Iris pigment epithelial cell (primary cell): Measurements from ENCODE around the gene CCDC107.
"Not testable (repeated sequence)": the region's sequence is repeated elsewhere in the genome, so short reads cannot be mapped to it uniquely, and the experiment has no call there.

Experiments
- DNase-seq: peaks from one replicate; pipeline ENCODE4 v3.0.0-alpha.2; 2011; ENCODE audit warnings: low read depth

The CCDC107 gene

DNA sequence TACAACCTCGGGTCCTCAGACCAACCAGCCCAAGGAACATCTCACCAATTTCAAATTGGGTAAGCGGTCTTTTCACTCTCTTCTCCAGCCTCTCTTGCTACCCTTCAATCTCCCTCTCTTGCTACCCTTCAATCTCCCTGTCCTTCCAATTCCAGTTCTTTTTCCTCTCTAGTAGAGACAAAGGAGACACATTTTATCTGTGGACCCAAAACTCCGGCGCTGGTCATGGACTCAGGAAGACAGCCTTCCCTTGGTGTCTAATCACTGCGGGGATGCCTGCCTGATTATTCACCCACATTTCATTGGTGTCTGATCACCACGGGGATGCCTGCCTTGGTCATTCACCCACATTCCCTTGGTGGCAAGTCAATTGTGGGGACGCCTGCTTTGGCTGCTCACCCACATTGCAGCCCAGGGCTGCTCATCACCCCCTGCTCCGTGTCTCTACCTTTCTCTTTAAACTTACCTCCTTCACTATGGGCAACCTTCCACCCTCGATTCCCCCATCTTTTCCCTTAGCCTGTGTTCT, 20.6 kb upstream of the CCDC107 start:
- DNase-seq, result not testable (repeated sequence)

DNA sequence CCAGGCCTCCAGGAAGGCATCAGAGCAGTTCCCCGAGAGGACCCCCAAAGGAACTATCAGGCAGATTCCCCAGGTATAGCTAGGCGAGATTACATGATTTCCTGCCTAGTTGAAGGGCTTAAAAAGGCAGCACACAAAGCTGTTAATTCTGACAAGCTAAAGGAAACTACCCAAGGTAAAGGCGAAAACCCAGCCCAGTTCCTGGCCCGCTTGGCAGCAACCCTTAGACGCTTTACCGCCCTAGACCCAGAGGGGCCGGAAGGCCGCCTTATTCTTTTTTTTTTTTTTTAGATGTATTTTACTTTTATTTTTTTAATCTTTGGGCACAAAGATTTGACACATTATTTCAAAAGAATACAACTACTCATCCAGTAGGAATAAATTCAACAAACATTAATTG, 19.3 kb upstream of the CCDC107 start:
- DNase-seq, result not testable (repeated sequence)

DNA sequence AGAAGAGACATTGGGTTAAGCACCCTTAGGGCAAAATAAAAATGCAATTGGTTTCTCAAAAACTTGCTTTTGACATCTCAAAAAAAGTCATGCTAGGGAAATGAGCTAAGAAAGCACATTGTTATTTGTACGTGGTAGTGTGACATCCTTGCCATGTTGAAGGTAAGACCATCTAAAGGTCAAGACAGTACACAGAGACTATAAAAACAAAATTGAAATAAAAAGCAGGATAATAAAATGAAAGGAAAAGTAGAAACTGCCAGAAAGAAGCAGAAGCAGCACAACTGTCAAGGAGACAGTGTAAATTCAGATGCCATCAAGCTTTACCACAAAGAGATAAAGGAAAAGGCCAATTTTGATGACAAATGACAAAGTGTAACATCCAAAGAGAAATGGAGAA, 18.9 kb upstream of the CCDC107 start:
- DNase-seq, result not testable (repeated sequence)

DNA sequence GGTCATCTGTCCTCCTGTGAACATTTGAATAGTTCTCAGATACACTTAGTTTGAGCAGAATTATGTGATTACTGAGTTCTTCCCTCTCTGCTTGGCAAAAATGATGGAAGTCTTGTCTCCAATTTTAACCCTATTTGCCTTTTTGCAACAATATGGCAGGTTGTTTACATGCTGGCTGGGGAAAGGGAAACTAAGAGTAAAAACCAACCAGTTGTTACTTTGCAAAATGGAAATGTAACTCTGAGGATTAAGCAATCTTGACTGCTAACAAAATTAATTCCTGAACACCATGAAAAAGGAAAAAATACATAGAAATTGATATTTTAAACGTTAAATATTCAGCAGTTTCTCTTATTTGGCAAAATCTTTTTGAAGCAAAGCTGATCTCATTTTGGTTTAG, 18.5 kb upstream of the CCDC107 start:
- no peak for DNase-seq

DNA sequence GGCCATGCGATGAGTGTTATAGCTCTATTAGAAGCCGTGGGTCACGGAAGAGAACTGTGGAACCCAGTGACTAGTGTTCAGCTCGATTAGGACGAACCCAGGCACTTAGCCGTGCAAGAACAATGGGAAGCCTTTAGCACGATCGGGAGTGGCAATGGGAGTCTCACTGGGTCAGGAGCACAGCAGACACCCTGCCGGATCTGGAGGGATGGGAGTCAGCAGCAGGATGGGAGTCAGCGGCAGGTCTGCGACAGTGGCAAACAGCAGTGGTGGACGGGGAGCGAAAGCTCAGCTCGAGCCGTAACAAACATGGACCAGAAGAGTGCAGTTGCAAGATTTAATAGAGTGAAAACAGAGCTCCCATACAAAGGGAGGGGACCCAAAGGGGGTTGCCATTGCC, 17.7 kb upstream of the CCDC107 start:
- DNase-seq, result not testable (repeated sequence)

DNA sequence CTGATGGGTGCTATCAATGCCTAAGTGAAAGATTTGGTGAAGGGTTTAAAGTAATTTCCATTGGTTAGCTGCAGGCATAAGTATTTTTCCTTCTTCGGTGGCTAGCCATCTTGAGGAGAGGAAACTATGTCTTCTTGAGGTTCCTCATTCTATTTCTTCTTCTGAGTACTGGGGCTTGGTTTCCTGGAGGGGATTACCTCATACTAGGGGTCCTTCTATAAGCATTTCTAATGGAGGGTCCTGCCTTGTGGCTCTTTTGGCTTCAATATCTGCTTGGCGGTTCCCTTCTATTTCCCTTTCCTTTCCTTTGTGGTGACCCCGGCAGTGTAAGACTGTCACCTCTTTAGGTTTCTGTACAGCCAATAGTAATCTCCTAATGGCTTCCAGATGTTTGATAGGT, 16.6 kb upstream of the CCDC107 start:
- DNase-seq, result not testable (repeated sequence)

DNA sequence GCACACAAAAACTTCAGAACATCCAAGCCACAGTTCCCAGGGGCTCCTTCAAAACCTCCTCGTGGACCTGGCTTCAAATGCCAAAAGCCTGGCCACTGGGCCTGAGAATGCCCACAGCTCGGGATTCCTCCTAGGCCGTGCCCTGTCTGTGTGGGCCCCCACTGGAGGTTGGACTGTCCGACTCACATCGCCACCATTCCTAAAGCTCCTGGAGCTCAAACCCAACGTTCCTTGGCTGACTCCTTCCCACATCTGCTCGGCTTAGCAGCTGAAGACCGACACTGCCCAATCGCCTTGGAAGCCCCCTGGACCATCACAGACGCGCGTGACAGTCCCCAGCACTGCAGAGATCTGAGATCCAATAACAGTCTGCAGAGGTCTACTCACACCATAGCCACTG, 15.0 kb upstream of the CCDC107 start:
- DNase-seq, result no peak

DNA sequence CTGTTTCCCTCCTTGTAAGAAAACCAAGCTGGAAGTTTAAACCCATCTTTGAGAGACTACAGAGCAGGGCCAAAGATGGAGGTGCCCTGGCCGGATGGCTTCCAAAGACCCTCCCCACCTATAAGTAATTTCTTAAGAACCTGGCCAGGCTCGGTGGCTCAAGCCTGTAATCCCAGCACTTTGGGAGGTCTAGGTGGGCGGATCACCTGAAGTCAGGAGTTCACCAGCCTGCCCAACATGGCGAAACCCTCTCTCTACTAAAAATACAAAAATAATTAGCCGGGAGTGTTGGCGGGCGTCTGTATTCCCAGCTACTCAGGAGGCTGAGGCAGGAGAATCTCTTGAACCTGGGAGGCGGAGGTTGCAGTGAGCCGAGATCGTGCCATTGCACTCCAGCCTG, 12.4 kb upstream of the CCDC107 start:
- not testable (repeated sequence) for DNase-seq

DNA sequence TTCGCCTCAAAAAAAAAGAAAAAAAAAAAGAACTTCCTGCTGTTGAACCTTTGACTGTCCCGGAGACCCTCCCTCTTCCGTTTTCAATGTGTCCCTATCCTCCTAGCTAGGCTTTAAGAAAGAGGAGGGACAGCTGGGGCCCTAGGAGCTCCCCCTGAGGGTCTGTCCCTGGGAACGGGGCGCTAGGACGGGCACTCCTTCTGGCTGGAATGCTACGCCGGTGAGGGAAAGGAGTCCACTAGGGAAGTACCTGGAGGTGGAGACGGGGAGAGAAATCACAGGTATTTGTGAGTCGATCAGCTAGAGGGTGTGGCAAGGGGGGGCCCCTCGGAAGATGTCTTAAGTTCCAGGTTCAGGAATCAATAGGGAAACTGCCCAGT, 11.9 kb upstream of the CCDC107 start:
- no peak for DNase-seq

DNA sequence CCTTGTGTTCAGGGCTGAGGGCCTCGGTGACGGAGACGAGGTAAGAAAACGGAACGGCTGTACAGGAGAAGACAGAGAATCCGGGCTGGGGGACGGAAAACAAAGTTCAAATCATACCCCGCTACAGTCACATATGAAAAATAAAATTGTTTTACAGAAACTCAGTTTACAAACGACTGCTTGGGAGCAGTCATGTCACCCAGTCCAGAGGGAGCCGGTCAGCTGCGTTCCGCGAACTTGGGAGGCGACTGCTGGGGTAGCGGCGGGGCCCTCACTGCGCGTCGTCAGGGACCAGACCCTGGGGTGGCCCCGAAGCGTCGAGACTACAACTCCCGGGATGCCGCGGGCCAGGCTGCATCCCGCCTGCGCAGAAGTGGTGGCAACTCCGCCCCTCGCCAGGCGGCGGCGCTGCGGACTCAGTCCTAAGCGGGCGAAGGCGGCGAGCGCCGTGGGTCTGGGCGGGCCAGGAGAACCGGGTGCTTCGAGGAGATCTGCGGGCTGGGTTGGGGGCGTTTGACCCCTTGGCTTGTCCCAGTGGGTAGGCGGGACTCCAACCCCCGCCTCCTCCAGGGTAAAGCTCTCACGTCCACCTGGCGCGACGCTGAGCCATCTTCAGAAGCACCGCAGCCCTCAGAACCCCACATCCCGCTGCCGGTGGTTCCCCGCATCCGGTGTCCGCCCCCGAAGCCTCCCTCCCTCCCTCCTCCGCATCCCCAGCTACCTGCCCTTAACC, 11.4 kb upstream of the CCDC107 start:
- DNase-seq, result peak; percentile 84

DNA sequence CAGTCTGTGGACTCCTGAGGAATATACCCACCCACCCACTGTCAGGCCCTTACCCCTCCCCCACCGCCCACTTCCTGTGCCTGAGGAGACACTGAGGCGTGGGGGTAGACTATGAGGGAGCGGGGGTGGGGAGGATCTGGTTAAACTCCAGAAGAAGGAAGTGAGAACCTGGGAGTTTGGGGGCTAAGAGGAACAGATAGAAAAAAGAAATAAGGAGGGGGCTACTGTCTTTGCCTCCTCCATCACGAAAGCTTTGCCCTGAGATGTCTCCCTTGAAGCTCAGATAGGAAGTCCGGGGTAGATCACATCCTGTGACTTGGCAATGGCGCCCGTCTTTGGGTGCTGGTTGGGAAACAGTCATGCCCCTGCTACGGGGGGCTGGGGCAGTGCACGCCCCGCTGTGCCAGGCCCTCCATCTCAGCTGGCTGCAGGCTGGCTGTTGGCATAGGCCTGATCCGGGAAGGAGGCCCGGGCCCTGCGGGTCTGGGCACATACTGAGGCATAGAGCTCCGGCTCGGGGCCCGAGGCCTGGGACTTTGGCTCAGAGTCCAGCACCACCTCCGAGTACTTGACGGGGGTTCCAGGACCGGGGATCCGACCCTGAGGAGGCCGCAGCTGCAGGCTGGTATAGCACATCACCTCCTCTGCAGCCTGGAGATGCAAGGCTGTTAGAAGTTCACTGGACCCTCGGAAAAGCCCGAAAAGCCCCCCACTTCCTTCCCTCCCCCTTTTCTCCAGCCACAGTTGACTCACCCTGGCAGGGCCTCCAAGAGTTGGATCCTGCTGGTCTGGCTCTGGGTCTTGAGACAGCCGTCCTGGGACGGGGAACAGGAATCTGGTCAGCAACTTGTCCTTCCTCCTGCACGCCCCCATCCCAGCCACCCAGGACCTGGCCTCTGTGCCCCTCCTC, 8.4 kb upstream of the CCDC107 start:
- DNase-seq, result no peak

DNA sequence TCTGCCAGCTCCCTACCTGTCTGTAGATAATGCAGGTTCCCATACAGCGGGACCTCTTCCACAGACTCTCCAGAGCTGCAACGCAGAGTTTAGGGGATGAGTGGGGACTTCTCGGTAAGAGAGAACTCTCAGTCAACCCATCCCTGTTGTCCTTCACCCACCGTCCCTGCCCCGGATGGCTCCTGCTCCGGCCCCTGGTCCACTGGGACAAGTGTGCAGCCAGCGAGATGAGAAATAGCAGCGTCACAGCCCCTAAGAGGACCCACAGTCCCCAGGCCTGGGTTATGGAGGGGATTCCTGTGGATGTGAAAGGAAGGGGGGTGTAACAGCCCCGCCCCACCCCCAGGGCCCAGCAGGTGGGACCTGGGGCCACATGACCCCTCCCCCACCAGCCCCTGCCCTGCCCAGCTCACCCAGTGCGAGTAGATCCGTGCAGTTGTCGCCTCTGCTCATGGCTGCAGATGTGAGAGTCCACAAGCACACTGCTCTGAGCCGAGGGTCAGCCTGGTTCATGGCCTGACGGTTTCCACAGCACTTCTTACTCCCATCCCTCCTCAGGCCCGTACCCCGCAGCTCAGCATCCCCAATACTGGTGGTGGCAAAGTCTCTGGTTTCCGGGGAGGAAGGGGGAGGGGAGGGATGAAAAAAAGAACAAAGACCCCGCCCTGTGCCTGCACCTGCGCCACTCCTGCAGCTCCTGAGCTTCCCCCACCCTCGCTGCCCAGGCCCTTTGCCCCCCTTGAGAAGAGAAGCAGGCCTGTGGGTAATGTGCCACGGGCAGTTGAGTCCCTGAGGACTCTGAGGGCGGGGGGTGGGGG, 7.5 kb upstream of the CCDC107 start, which contains the start of gene SIT1:
Gene SIT1 (minus strand): TSS at position 591 of the 818 bp plus-strand sequence. CDS start 78 bp downstream, at position 513.
- no peak for DNase-seq

DNA sequence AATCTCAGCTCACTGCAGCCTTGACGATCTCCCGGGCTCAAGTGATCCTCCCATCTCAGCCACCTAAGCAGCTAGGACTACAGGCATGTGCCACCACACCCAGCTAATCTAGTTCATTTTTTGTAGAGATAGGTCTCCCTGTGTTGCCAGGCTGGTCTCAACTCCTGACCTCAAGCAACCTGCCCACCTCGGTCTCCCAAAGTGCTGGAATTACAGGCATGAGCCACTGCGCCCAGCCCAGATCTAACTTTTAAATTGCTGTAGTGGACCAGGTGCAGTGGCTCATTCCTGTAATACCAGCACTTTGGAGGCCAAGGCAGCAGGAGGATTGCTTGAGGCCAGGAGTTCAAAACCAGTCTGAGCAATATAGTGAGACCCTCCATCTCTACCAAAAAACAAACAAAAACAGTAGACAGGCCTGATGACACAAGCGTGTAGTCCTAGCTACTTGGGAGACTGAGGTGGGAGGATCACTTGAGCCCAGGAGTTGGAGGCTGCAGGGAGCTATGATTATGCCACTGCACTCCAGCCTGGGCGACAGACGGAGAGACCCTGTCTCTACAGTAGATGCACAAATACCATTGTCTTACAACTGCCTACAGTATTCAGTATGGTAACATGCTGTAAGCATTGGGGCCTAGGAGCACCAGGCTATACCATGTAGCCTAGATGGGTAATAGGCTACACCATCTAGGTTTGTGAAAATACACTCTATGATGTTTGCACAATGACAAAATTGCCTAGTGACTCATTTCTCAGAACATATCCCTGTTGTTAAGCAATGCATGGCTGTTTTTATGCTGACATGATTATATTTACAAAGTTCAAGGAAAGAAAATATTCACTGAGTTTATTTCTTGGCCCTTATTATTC, 5.9 kb upstream of the CCDC107 start:
- peak; percentile 79 for DNase-seq

DNA sequence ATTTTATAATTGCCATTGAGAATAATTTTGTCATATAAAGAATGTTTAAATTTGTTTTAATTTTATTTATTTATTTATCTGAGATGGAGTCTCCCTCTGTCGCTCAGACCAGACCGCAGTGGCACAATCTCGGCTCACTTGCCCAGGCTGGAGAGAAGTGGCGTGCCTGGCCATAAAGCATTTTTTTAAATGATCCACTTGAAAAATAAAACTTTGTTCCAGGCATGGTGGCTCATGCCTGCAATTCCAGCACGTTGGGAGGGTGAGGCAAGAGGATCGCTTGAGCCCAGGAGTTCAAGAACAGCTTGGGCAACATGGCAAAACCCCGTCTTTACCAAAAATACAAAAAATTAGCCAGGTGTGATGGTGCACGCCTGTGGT, 5.3 kb upstream of the CCDC107 start:
- no peak for DNase-seq

DNA sequence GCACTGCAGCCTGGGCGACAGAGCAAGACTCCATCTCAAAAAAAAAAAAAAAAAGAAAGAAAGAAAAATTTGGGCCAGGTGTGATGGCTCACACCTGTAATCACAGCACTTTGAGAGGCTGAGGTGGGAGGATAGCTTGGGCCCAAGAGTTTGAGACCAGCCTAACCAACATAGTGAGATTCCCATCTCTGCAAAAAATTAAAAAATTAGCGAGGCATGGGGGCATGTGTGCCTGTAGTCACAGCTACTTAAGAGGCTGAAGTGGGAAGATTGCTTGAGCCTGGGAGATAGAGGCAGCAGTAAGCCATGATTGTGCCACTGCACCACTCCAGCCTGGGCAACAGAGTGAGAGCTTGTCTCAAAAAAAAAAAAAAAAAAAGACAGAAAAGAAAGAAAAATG, 4.5 kb upstream of the CCDC107 start:
- no peak for DNase-seq

DNA sequence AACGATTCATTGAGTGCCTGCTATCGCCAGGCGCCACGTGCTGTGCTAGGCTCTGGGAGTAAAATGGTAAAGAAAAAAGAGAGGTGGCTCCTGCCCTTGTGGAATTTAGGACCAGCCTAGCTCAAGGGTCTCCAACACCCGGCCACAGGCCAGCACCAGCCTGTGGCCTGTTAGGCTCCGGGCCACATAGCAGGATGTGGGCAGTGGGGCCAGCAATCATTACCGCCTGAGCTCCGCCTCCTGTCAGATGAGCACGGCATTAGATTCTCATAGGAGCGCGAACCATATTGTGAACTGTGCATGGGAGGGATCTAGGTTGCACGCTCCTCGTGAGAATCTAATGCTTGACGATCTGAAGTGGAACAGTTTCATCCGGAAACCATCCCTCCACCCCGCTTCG, 1.7 kb upstream of the CCDC107 start:
- DNase-seq, result no peak

DNA sequence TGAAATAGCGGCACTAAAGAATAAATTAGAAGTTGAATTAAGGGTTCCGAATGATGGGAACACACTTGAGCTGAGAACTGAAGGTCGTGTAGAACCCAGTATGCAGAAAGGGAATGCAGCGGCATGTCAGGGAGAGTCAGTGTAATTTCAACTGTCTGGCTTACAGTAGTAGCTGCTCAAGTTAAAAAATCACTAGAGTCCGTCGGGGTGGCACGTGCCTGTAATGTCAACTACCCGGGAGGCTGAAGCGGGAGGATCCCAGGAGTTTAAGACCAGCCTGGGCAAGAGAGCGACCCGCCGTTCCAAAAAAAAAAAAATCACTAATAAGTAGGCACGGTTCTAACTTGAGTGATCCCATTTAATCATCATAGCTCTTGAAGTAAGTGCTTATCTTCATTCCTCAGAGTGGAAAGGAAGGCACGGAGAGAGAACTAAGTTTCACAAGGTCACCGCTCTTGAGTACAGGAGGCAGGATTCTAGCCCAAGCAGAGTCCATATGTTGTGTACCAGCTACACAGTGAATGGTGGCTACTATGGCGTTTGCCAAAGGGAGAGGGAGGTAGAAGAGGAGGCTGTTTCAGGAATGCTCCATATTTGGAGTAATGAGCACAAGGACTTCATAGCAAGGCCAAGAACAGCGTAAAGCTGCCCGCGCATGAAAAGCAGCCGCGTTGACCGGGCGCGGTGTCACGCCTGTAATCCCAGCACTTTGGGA, 1.1 kb upstream of the CCDC107 start:
- DNase-seq, result peak; percentile 38

DNA sequence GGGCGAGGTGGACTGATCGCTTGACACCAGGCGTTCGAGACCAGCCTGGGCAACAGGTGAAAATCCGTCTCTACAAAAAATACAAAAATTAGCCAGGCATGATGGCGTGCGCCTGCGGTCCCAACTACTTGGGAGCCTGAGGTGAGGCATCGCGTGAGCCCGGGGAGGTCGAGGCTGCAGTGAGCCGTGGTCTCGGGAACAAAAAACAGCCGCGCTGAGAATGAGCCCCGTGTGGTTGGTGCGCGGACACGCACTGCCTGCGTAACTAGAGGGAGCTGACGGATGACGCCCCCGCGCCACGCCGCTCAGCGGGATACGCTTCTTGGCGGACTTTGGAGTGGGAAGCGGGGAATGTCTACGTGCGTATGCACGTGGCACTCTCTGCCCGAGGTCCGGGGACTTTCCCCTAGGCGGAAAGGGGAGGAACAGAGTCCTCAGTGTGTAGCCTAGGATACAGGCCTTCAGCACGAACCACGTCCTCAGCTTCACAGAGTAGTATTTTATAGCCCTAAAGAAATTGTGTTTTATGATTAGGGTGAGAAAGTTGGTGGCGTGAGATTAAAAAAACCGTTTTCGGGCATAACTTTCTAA, 451 bp upstream of the CCDC107 start, which contains the start of gene RMRP:
Gene RMRP (minus strand): TSS at position 474 of the 591 bp plus-strand sequence.
- peak; percentile 100 for DNase-seq

DNA sequence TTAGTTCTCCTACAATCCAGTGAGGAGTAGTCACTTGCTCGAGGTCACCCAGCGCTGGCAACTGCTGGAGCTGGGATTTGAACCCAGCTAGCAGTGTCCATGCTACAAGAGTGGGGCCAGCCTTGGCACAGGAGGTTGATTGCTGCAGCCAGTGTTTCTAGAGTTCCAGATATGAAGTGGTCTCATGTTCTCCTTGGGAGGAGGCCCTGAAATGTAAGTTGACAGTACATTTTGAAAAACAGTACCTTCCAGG, 802 bp downstream of the CCDC107 start:
- peak; percentile 61 for DNase-seq

DNA sequence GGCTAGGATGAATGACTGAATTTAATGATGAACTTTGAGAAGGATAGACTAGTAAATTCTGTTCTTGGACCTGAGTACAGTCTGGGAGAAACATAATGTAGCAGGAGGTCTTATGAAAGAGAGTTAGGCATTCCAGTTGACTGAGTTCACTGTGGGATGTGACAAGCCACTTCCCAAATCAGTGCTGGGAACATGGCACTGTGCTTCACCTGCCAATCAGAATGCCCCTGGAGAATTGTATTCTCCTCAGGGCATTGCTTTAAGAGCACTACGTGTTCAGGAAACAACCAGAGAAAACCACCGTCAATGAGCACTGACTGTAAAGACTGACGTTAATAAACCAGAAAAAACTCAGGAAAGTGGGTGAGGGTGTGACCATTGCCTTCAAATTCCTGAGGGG, 1.2 kb downstream of the CCDC107 start:
- DNase-seq, result peak; percentile 31
